Fibroblast of skin of right biceps (primary cell): ENCODE measurements around the gene PRKCH.
A peak's percentile ranks its signal among the peaks of the same experiment; 100 is the strongest.

ENCODE experiments used
- DNase-seq: peaks from one replicate; pipeline ENCODE4 v3.0.0-alpha.2; 2013

PRKCH gene

DNA sequence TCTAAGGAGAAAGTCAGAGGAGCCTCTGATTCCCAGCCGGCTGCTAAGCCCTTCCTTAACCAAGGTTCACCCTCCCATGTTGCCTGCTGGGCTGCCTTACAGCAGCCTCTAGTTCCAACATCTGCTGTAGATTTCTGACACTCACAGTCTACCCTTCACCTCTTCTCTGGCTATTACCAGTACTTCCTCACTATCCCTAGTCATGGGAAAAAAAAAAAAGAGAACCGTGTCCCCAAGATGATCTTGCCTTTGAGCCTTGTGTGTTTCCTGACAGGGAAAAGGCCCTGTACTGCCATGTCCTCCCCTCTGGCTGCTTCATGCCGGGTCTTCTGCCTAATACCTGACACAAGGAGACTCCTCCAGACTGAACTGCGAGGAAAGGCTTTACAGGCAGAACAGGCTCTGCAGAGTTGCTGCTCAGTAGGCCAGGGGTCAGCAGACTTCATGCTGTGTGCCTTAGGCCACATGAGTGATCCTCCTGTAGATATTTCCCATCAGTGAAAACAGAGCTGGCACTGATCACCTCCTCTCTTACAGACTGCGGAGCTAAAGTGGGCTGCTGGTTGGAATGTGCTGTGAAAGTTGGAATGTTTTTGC lies 46.8 kb downstream of the PRKCH start:
- DNase-seq: no peak

DNA sequence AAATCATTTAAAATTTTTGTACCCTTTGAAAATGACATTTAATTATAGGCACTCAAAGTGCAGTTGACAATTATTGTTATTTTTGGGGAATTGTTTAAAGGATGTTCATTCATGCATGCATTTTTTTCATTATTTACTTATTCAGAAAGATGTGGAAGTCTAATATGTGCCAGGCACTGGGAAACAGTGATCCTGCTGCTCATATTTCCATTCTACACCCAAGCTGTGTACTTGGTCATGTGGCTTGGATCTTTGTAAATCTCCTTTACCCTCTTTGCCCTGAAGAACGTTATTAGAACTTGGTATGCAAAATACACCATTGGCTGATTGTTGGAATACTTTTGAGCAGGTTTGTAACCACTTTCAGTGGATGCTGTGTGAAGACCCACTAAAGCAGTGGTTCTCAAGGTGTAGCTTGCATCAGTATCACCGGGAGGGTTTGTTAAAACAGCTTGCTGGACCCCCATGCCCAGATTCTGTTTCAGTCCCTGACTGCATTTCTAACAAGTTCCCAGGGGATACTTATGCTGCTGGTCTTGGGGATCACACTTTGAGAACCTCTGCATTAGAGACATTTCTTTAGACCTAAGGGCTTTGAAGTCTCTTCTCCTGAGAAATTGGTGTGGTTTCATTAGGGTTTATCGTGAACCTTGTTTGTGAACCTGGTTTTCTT lies 47.5 kb downstream of the PRKCH start:
- no peak for DNase-seq

DNA sequence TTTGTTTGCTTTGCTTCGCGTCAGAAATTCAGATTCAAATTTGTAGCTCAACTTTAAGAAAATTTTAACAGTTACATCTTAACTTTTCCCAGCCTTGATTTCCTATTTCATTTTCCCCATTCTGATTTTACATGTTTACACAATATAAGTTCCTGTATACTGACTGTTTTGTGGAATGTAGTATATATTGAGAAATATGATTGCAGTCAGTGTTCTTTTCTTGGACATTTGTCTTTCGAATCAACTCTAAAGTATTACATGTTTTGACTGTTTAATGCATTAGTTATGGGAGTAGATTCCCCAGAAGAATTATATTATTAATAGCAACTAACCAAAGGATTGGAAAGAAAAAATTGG lies 48.1 kb downstream of the PRKCH start:
- no peak for DNase-seq

DNA sequence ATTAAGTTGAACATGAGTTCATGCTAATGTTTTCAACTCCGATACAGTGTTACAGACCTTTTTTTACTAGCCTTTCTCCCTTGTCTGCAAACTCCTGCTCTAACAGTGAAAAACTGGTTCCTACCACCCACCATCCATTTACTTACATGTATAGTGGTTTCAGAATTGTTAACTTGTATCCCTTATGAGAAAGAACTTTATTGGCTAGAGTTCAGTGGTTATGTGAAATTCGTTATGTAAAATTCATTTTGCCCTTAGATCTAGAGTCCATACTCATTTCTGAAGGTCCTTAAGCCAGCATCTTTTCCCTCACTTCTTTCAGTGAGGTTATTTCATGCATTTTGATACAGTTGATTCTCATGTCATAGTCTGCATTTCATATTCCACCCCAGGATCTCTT lies 51.0 kb downstream of the PRKCH start:
- no peak for DNase-seq

DNA sequence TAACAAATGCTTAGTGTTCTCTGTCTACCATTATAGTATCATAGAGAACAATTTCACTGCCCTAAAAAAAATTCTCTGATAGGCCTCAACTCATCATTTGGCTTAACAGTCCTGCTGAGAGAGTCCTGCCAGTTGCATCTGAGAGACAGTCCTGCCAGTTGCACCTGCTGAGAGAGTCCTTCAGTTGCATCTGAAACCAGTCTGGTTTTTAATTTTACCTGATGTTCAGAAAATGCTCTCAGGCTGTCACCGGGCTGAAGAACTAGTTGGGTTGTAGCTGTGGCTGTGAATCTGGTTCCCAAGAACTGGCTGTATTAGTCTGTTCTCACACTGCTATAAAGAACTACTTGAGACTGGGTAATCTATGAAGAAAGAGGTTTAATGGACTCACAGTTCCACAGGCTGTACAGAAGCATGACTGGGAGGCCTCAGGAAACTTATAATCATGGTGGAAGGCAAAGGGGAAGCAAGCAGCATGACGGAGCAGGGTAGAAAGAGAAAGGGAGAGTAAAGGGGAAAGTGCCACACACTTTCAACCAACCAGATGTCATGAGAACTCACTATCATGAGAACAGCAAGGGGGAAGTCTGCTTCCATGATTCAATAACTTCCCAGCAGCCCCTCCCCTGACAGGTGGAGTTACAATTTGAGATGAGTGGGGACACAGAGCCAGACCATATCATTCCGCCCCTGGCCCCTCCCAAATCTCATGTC lies 51.6 kb downstream of the PRKCH start:
- DNase-seq: no peak

DNA sequence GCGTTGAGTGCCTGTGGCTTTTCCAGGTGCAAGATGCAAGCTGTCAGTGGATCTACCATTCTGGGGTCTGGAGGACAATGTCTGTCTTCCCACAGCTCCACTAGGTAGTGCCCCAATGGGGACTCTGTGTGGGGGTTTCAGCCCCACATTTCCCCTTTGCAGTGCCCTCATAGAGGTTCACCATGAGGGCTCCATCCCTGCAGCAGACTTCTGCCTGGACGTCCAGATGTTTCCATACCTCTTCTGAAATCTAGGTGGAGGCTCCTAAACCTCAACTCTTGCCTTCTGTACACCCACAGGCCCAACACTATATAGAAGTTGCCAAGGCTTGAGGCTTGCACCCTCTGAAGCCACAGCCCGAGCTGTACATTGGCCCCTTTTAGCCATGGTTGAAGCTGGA lies 52.9 kb downstream of the PRKCH start:
- no peak for DNase-seq

DNA sequence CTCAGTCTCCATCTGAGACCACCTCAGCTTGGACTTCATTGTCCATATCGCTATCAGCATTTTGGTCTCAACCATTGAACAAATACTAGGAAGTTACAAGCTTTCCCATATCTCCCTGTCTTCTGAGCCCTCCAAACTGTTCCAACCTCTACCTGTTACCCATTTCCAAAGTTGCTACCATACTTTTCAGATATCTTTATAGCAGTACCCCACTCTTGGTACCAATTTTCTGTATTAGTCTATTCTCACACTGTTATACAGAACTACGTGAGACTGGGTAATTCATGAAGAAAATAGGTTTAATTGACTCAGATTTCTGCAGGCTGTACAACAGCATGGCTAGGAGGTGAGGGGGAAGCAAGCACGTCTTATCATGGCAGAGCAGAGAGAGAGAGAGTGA lies 53.8 kb downstream of the PRKCH start:
- no peak for DNase-seq

DNA sequence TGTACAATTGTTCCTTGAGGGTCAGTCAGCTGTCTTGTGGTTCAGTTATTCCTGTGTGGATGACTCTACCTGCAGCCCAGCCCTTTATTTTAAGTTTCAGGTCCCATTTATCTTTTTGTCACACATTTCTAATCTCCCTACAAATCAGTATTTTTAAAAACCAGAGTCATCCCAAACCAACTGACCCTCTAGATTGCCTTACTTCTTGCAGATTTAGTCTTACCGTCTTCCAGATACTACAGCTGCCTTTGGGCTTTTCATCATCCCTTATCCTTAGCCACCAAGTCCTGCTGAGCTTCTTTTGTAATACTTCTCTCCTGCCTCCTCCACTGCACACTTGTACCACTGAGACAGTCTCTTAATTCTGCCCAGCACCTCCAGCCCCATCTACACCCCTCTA lies 54.9 kb downstream of the PRKCH start:
- DNase-seq: no peak

DNA sequence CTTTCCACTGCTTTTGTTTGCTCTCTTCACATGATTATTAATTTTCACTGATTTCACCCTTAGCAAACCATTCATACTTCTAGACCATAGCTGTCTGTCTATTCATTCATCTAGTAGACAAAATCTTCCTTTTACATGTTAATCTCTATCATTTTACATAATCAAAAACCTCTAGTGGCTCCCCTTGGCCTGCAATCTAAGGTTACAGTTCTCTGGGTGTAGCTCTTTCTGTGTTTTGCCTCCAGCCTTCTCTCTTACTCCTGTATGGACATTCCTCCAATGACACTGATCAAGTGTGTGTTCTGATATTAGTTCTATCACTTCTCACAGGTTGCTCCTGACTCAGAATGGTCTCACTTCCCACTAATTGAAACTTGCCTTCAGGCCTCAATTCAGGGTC lies 56.4 kb downstream of the PRKCH start:
- DNase-seq: no peak

DNA sequence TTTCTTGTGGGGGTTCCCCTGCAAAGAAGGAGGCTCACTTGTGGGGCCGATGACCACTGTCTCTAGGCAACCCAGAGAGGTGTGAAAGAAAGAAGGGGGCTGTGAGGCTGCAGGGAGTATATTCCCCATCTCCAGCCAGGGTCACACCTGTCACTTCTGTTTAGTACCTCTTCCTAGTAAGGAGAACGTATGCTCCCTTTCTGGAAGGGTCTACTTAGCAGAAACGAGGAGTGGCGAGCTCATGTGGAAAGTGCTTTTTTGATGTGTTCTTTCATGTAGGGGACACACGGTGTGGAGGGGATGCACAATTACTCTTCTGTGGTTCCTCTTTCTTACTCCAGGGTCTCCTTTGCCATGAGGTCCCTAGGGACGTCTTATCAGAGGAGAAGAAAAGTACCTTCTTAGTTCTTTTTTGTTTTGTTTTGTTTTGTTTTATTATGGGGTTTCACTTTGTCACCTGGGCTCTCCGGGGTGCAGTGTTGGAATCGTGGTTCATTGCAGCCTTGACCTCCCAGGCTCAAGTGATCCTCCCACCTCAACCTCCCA lies 58.3 kb downstream of the PRKCH start:
- DNase-seq: no peak

DNA sequence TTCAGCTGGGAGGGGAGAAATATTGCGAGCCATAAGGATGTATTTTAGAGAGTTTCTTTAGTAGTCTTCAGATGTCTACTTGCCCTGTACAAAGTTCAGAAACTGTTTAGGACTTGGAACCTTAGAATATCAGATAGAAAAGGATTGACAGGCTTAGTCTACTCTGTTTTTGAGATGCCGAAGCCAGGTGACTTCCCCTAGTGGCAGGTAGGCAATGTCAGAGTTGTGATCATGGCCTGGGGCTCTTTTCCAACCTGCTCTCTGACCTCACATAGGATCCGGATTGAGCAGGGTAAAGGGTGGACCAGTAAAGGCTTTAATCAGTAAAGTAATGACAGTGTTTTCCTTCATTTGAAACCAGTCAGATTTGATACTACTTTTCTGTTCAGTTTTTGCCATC lies 59.6 kb downstream of the PRKCH start:
- DNase-seq: no peak

DNA sequence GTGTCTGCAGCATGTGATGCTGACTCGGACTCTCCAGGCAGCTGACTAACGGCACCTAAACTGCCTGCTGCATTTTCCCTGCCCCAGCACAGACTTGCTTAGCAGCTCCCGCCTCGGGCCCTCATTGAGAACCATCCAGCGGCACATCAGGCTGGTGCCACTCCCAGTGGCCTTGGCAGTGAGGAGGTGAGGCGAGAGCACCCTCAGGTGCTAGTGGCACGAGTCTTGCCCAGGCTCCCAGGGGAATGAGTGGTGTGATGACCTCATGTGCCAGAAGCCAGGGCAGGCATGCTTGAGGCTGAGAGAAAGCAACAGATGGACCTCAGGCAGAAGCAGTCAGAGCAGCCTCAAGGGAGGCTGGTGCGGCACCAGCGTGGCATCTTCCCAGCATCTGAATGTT lies 60.2 kb downstream of the PRKCH start:
- no peak for DNase-seq

DNA sequence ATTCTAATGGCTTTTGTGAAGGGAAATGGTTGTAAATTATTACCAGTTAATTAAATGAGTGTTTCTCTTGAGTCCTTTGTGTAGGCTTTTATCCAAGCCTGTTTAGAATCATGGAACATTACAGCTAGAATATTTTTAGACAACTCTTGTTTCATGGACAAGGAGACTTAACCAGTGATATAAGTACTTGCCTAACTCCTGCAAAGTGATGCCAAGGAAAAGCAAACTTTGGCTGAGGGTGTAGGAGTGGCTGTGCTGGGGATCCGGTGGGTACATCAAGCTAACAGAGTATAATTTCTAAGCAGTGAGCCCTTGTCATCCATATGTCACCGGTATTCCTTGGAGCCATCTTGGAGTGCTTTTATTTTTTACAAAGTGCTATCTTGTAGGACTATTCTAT lies 61.5 kb downstream of the PRKCH start:
- no peak for DNase-seq

DNA sequence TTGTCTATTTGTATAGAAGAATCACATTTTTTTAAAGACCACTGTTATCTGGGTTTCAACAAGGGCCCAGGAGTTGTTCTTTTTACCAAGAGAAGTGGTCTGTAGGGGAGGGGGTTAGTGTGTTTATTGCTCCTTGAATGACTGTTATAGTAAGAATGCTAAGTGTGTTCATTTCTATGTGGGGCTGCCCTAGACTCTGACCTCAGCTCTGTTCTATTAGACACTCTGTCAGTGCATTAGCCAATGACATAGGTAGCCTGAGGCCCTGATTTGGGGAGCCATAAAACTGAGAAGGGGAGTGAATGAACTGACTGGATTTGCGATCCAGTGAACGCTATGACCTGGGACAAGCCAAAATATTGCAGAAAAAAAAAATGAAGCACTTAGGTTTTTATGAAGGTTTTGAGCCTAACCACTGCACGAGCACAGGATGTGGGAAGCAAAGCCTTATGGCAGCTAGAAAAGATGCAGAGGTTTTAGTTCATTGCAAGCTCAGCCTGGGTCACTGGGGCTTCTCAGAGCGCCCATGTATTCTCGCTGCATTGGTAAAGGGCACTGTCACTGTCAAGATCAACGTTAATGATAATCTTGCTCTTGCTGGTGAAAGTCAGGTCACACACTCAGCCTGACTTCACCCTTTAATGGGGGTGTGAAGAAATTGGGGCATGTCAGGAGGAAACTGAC lies 63.8 kb downstream of the PRKCH start:
- no peak for DNase-seq

DNA sequence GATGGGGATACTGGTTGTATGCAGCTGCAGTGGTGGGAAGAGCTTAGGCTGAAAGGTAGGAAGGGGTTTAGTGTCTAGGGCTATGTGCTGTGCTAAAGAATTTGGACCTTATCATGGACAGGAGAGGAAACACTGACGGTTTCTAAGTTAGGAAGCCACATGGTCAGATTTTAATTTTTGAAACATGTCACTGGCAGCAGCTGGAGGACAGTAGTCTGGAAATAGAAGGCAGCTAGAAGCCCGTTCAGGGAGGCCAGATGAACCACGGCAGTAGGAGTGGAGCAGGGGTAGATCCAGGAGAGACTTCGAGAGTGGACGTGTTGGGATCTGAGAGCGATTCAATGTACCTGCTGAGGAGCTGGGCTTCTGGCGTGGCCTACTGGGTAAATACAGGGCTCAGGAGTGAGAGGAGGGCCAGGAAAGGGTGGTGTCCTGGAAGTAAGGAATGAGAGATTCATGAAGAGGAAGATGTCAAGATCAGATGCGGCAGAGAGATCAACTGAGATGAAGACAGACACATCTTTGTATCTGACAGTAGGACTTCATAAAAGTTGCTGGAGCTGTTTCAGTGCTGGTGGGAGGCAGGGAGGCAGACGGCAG lies 64.9 kb downstream of the PRKCH start:
- no peak for DNase-seq

DNA sequence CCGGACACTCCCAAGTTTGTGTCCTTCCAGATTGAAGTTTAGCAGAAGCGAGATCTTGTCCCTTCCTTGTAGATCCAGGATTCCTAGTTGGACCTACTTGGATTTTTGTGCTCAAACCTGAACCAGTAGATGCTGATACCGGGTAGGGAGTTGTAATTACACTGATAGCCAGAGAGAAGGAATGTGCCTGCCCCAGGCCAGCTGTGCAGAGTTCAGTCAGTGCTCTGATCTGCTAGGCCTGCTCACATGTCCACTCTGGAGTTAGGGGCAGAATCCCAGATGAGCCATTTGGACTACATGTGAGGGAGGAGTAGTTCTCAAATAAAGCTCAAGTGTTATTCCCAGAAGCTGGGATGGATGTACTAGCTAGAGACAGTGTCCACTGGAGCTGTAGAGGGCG lies 65.7 kb downstream of the PRKCH start:
- no peak for DNase-seq

DNA sequence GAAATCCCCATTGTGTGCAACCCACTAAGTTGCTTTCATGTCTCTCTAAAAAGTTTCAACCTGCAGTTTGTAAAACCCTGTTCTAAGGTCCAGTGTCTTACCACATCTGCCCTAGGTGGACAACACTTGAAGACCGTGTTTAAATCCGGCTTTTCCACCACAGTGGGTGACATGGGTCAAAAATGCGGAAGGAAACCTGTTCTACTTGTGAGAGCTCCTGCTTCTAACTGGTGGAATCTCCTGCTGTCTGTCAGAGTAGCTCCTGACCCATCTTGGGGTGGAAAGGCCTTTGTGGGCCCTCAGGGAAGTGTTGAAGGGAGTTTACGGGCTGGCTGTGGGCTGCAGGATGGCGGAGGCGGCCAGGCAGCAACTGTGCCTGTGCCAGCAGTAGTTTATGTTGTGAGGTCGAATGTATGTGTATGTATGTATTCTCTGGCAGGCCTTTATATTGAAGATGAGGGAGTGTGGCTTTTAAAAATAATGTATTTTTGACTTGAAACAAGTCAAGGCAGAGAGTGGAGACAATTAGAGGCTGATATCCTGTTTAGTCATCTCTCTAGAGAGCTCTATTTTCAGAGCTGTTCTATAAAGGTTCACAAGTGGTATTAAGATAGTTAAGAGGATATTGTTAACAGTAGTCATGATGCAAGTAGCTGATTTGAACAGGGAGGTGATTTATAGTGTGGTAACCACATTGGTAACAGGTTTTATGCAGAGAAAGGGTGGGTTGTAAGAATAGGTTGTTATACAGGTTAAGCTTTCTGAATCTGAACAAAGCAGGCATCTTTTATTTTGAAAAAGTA lies 67.0 kb downstream of the PRKCH start:
- peak; percentile 40 for DNase-seq

DNA sequence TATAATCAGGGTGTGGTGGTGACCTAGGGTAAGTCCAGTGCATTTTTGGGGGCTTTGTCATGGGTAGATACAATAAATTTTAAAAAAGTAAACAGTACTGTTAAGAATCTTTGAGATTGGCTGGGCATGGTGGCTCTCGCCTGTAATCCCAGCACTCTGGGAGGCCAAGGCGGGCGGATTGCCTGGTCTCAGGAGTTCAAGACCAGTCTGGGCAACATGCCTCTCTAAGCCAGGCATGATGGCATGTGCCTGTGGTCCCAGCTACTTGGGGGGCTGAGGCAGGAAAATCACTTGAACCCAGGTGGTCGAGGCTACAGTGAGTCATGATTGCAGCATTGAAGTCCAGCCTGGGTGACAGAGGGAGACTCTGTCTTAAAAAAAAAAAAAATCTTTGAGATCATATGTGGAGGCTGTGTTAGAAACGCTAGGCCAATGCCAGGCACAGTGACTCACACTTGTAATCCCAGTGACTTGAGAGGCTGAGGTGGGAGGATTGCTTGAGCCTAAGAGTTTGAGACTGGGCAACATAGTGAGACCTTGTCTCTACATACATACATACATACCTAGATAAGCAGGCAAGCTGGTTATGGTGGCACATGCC lies 67.7 kb downstream of the PRKCH start:
- peak; percentile 25 for DNase-seq

DNA sequence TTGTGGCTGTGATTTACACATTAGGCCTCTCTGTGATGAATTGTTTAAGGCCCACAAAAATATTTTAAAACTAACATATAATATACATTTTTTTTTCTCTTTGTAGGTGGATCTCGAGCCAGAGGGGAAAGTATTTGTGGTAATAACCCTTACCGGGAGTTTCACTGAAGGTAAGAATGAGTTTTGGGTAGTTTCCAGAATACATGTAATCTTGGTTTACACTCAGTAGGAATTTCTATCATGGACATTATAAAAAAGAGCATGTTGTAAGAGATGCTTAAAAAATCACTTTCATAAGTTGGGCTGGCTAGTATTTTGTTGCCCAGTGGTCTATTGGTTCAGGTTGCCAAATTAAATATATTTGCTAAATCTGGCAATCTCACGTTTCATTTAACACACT lies 69.7 kb downstream of the PRKCH start:
- DNase-seq: no peak

DNA sequence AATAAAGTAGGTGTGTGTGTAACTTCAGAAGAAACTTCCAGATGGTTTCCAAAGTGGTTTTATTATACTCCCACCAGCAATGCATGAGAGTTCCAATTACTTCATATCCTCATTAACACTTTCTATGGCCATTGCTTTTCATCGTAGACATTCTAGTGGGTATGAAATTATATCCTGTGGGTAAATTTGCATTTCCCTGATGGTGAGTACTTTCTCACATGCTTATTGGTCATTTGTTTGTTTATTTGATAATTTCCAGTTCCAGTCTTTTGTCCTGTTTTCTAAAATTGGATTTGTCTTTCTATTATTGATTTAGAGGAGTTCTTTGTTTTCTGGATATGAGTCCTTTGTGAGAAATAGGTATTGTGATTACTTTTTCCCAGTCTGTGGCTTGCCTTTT lies 70.9 kb downstream of the PRKCH start:
- no peak for DNase-seq

DNA sequence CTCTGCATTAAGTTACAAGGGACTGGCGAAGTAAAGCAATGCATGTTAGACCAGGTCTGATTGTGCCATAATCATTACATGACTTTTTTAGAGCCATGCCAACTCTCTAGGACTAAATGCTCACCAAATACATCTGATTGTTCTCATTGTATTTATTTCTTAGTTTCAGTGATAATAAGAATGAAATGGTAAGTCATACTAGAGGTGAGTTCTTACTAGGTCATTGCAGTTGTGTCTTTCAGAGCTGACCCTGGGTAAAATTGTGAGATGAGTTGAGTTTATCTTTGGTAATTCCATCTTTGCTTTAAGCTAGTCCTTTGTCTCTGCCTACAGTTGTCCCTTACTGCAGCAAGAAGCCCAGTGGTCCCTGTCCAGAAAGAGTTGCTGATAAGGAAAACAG lies 73.2 kb downstream of the PRKCH start:
- DNase-seq: no peak

DNA sequence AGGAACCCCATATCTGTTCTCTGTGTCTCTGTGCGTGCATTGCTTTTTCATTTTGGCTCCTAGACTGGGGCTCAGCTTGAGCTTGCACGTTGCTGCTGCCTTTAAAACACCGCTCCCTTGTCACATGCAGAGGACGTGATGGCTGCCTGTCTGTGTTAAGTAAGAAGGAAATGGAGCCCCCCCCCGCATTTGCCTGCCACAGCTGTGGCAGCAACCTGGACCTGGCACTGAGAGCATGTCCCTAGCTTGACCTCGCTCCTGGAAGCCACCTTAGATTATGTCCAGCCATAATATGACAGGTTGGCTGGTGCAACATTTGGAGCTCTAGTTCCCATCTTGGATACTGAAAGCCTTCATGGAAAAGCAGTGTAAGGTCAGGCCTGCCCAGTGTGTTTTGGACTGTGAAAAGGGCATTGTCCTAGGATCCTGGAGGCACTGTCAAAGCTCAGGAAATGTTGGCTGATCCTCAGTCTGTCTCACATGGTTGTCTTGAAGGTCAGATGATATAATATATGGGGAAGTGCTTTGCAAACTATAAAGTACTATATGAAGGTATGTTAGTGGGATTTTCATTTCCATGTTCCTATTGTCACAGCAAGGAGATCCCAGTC lies 73.8 kb downstream of the PRKCH start:
- no peak for DNase-seq
